OCI-LY3 (cell line): ENCODE results near the gene LRRC7.

ENCODE experiments used
- EZH2phosphoT487 ChIP-seq: fragments of 200-600 bp; shearing (Covaris generic); IDR thresholded peaks from 2 replicates; pipeline ENCODE4 v1.6.1; 2018; ENCODE audit warnings: antibody characterized with exemption, mixed run types, low read depth
- TF ChIP-seq, protein P1 (sequence below): fragments of 200-600, 300-600 bp; sonication (generic); IDR thresholded peaks from 2 replicates; pipeline ENCODE4 v1.5.1; 2014; ENCODE audit warnings: antibody characterized with exemption, low read length, low read depth

DNA sequence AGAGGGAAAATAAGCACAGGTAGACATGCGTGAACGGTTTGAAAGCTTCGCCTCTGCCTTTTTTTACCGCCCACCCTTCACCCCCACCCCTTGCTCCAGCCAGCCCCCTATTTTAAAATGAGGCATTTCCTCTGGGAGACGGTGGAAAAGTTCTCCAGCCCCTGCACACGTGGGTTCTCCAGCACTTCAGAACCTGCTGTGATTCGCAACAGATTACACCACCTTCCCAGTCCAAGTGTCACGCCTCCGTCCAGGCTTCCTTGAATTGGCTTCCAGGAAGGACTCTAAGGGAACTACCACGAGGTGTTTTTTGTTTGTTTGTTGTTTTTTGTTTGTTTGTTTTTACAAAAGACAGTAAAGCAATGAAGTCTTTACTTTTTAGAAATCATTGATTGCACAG is 2.6 kb downstream of the LRRC7 start:
- TF ChIP-seq, protein P1, sequence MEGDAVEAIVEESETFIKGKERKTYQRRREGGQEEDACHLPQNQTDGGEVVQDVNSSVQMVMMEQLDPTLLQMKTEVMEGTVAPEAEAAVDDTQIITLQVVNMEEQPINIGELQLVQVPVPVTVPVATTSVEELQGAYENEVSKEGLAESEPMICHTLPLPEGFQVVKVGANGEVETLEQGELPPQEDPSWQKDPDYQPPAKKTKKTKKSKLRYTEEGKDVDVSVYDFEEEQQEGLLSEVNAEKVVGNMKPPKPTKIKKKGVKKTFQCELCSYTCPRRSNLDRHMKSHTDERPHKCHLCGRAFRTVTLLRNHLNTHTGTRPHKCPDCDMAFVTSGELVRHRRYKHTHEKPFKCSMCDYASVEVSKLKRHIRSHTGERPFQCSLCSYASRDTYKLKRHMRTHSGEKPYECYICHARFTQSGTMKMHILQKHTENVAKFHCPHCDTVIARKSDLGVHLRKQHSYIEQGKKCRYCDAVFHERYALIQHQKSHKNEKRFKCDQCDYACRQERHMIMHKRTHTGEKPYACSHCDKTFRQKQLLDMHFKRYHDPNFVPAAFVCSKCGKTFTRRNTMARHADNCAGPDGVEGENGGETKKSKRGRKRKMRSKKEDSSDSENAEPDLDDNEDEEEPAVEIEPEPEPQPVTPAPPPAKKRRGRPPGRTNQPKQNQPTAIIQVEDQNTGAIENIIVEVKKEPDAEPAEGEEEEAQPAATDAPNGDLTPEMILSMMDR, result no peak
- TF ChIP-seq EZH2phosphoT487, result no peak
